IMR-90 (cell line): ENCODE measurements around the gene MICAL2. TPM values are rescaled to one million over a fixed set of nuclear protein-coding genes. Genes with fewer than 3 reads are reported as not detected.

Source experiments
- ATAC-seq: fragments of 200-7000 bp; cut with Tn5 transposase; 2 replicates; pipeline ENCODE4 v1.9.1; 2020; ENCODE audit warnings: low read depth, mild to moderate bottlenecking, moderate library complexity
- BruUV-seq: library from RNA; stranded (reverse); fragments of 400-500 nt; replicated peaks from 2 replicates; lab custom pipeline; 2021; lab: Mats Ljungman, UMichigan
- CTCF ChIA-PET: fragments of 300-600 bp; formaldehyde crosslinking; extraction: SDS; loops from one replicate; lab custom pipeline; 2021; ENCODE audit warnings: antibody characterized with exemption; lab: Yijun Ruan, JAX
- POLR2A ChIA-PET: fragments of 300-600 bp; sonication (Branson Sonifier 250); formaldehyde crosslinking; loops from one replicate; lab custom pipeline; 2022; ENCODE audit warnings: antibody characterized with exemption; ENCODE audit not compliant: unreplicated experiment; lab: Charles Lee
- DNase-seq: peaks from one replicate; pipeline ENCODE4 v3.0.0; 2013
- H2AFZ ChIP-seq: replicated peaks from 2 replicates; pipeline ENCODE3; 2013; ENCODE audit warnings: low read length, mild to moderate bottlenecking; ENCODE audit not compliant: poor library complexity
- H2AK5ac ChIP-seq: 2 replicates; pipeline ENCODE4 v1.6.1; 2013; ENCODE audit warnings: low read depth, low read length, inconsistent platforms
- H2AK9ac ChIP-seq: replicated peaks from 2 replicates; pipeline ENCODE3; 2013; ENCODE audit warnings: mild to moderate bottlenecking, low read depth, low read length, moderate library complexity; ENCODE audit not compliant: poor library complexity
- H2BK120ac ChIP-seq: 2 replicates; pipeline ENCODE4 v1.6.1; 2013; ENCODE audit warnings: low read depth, low read length, inconsistent platforms
- H2BK15ac ChIP-seq: 3 replicates; pipeline ENCODE4 v1.6.1; 2013; ENCODE audit warnings: low read depth, low read length, inconsistent platforms
- H2BK20ac ChIP-seq: 2 replicates; pipeline ENCODE4 v1.6.1; 2013; ENCODE audit warnings: low read depth, mild to moderate bottlenecking, inconsistent platforms, low read length, moderate library complexity
- H2BK5ac ChIP-seq: 2 replicates; pipeline ENCODE4 v1.6.1; 2013; ENCODE audit warnings: mild to moderate bottlenecking, low read depth, low read length, inconsistent platforms; ENCODE audit not compliant: poor library complexity, severe bottlenecking
- H3K14ac ChIP-seq: replicated peaks from 2 replicates; pipeline ENCODE4 v1.6.1; 2013; ENCODE audit warnings: low read depth, low read length, inconsistent platforms
- H3K18ac ChIP-seq: 2 replicates; pipeline ENCODE4 v1.6.1; 2013; ENCODE audit warnings: low read depth, low read length, control low read depth
- H3K23ac ChIP-seq: 2 replicates; pipeline ENCODE4 v1.6.1; 2013; ENCODE audit warnings: low read depth, low read length, inconsistent platforms
- H3K27ac ChIP-seq: 2 replicates; pipeline ENCODE4 v1.5.1; 2013; ENCODE audit warnings: mild to moderate bottlenecking, control low read depth, low read length; ENCODE audit not compliant: insufficient read depth
- H3K27me3 ChIP-seq: 2 replicates; pipeline ENCODE4 v1.6.1; 2013; ENCODE audit warnings: low read length; ENCODE audit not compliant: control insufficient read depth, insufficient read depth
- H3K36me3 ChIP-seq: 2 replicates; pipeline ENCODE4 v1.6.1; 2013; ENCODE audit warnings: low read length, mixed read lengths; ENCODE audit not compliant: control insufficient read depth, insufficient read depth
- H3K4ac ChIP-seq: 2 replicates; pipeline ENCODE4 v1.6.1; 2013; ENCODE audit warnings: low read depth, low read length, inconsistent platforms
- H3K4me1 ChIP-seq: 2 replicates; pipeline ENCODE4 v1.6.1; 2013; ENCODE audit warnings: low read length, mixed read lengths; ENCODE audit not compliant: control insufficient read depth, insufficient read depth
- H3K4me2 ChIP-seq: 2 replicates; pipeline ENCODE4 v1.6.1; 2013; ENCODE audit warnings: low read depth, mild to moderate bottlenecking, control low read depth, low read length, moderate library complexity
- H3K4me3 ChIP-seq: 2 replicates; pipeline ENCODE4 v1.5.1; 2013; ENCODE audit warnings: low read depth, mild to moderate bottlenecking, control low read depth, low read length, moderate library complexity; ENCODE audit not compliant: insufficient read depth
- H3K56ac ChIP-seq: 2 replicates; pipeline ENCODE4 v1.6.1; 2013; ENCODE audit warnings: low read length, inconsistent platforms; ENCODE audit not compliant: insufficient read depth; ENCODE audit errors: extremely low read depth
- H3K79me1 ChIP-seq, 2 experiments: 2 replicates each; pipeline ENCODE4 v1.6.1; 2013; ENCODE audit warnings: low read length in 2 of 2, inconsistent platforms in 1 of 2, low read depth in 1 of 2
- H3K9ac ChIP-seq: 2 replicates; pipeline ENCODE4 v1.6.1; 2013; ENCODE audit warnings: low read depth, low read length, control low read depth
- H3K9me1 ChIP-seq: 2 replicates; pipeline ENCODE4 v1.6.1; 2013; ENCODE audit warnings: low read length, inconsistent platforms; ENCODE audit not compliant: insufficient read depth
- H3K9me3 ChIP-seq: 2 replicates; pipeline ENCODE4 v1.6.1; 2013; ENCODE audit warnings: low read length; ENCODE audit not compliant: control insufficient read depth, insufficient read depth
- H4K20me1 ChIP-seq: 2 replicates; pipeline ENCODE4 v1.6.1; 2013; ENCODE audit warnings: low read length, inconsistent platforms; ENCODE audit not compliant: insufficient read depth
- H4K5ac ChIP-seq: 2 replicates; pipeline ENCODE4 v1.6.1; 2013; ENCODE audit warnings: mild to moderate bottlenecking, low read depth, low read length, control low read depth
- H4K8ac ChIP-seq, 2 experiments: 2 replicates each; pipeline ENCODE4 v1.6.1; 2013; ENCODE audit warnings: low read depth in 2 of 2, low read length in 2 of 2, control low read depth in 1 of 2, inconsistent platforms in 1 of 2
- H4K91ac ChIP-seq: 2 replicates; pipeline ENCODE4 v1.6.1; 2013; ENCODE audit warnings: low read depth, low read length, inconsistent platforms; ENCODE audit not compliant: insufficient read depth
- CHD1 ChIP-seq: IDR thresholded peaks from 2 replicates; pipeline ENCODE4 v1.6.1; 2012; ENCODE audit warnings: low read depth, low read length, improper control_type of control experiment
- POLR2A ChIP-seq: IDR thresholded peaks from 2 replicates; pipeline ENCODE4 v1.6.1; 2012; ENCODE audit warnings: mild to moderate bottlenecking, low read depth, low read length
- RAD21 ChIP-seq: IDR thresholded peaks from 2 replicates; pipeline ENCODE4 v1.6.1; 2012; ENCODE audit warnings: low read length, improper control_type of control experiment
- SMC3 ChIP-seq: fragments of 150-350 bp; IDR thresholded peaks from 2 replicates; pipeline ENCODE4 v1.6.1; 2016; ENCODE audit warnings: low read depth, mild to moderate bottlenecking, antibody characterized with exemption, low read length, moderate library complexity
- WGBS, 2 experiments: methylation state at CpG; one replicate each; pipeline versions ENCODE4 v1.1.5 to v1.1.7; 2013; ENCODE audit warnings: missing lambda C conversion rate in 2 of 2; ENCODE audit not compliant: insufficient read length in 1 of 2; ENCODE audit errors: extremely low coverage in 2 of 2; 5-methylcytosine and 5-hydroxymethylcytosine counted together
- dilution Hi-C: fragments of 300-500 bp; cut with HindIII; formaldehyde crosslinking; loops from one replicate; pipeline ENCODE4 v1.14.3; 2018; ENCODE audit warnings: low sequenced_read_pairs; ENCODE audit not compliant: unreplicated experiment
- in situ Hi-C: fragments of 300-500 bp; cut with MboI; formaldehyde crosslinking; loops from 3 replicates; pipeline ENCODE4 v1.14.3; 2019; ENCODE audit warnings: low sequenced_read_pairs, inconsistent platforms, mixed read lengths
- intact Hi-C: fragments of 100-400 bp; cut with micrococcal nuclease; formaldehyde crosslinking; loops from 2 replicates; pipeline ENCODE4 v1.10.0; 2022
- polyA plus RNA-seq, 3 experiments: library from polyadenylated mRNA; depleted of rRNA; stranded (reverse); fragments of >200 nt; gene quantifications; 2 replicates each; pipeline ENCODE4 v1.2.3, GENCODE V29; 2012; ENCODE audit warnings: low replicate concordance in 1 of 3
- total RNA-seq: library from RNA; depleted of rRNA; stranded (reverse); fragments of >200 nt; gene quantifications from 2 replicates; pipeline ENCODE4 v1.2.3, GENCODE V29; 2012
- TF ChIP-seq, protein P1 (sequence below): fragments of 150-350 bp; IDR thresholded peaks from 2 replicates; pipeline ENCODE4 v1.6.1; 2017; ENCODE audit warnings: mild to moderate bottlenecking, antibody characterized with exemption, low read length, low read depth

MICAL2 gene
- total and polyA plus RNA-seq, 2 of the 4 experiments (the other 2 are of a cell fraction), result 170 to 336 TPM

DNA sequence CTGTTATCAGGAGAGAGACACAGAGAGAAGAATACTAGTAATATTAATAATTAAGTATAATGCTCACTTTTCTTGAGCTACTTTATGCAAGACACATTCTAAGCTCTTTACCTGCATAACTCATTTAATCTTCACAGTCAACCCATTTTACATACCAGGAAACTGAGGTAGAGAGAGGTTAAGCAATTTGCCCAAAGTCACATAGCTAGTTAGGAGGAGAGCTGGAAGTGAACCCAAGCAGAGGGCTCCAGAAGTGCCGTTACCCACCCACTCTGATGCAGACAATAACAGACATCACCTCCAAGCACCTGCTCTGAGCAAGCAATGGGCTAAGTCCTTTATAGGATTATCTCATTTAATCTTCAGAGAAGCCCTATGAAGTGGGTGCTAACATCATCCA is 24.8 kb downstream of the MICAL2 start:
- no CpG with 5 or more reads among the region's 1 CpG for WGBS, 2 experiments
- H3K27me3 ChIP-seq, result no peaks in the 10 kb centered on the region
- POLR2A ChIA-PET, result interaction anchor here (0.9 kb wide), 1 partner anchor 10 kb away, joined by 3 read pairs; no protein-coding TSS in a partner anchor
- ATAC-seq (no peak), DNase-seq (no peak)
- CTCF ChIA-PET, result interaction anchor here (1.3 kb wide), 1 partner anchor 16 kb away, joined by 3 read pairs; no protein-coding TSS in a partner anchor
- no peak overlapping the region for H2AK9ac ChIP-seq
- H3K23ac ChIP-seq, result no peak overlapping the region
- peaks cover 39% of the 10 kb centered on the region for H3K4me1 ChIP-seq
- no peak overlapping the region for H2BK120ac ChIP-seq
- H3K36me3 ChIP-seq, result no peaks in the 10 kb centered on the region; the same call in 1 of the 2 replicates
- no peak overlapping the region for H2AK5ac ChIP-seq
- H2BK15ac ChIP-seq, result no peak overlapping the region
- H3K4me3 ChIP-seq, result no peak overlapping the region
- H3K18ac ChIP-seq, result no peak overlapping the region
- H2BK5ac ChIP-seq, result no peak overlapping the region
- no peak overlapping the region for H3K27ac ChIP-seq
- in situ Hi-C loops, result no loop called here
- no peak overlapping the region for H3K14ac ChIP-seq
- H3K9me3 ChIP-seq, result no peaks in the 10 kb centered on the region
- dilution Hi-C loops, result no loop called here
- H4K8ac ChIP-seq, result no peak overlapping the region
- no TSS peak for BruUV-seq
- no peak overlapping the region for H2BK20ac ChIP-seq
- peaks cover 16 to 91% of the 10 kb centered on the region in 2 experiments for H3K79me1 ChIP-seq
- H2AFZ ChIP-seq, result no peak overlapping the region
- no peak overlapping the region for H3K4ac ChIP-seq
- H4K91ac ChIP-seq, result no peak overlapping the region
- TF ChIP-seq CHD1 (no peak), RAD21 (no peak), SMC3 (no peak), POLR2A (no peak)
- TF ChIP-seq, protein P1, sequence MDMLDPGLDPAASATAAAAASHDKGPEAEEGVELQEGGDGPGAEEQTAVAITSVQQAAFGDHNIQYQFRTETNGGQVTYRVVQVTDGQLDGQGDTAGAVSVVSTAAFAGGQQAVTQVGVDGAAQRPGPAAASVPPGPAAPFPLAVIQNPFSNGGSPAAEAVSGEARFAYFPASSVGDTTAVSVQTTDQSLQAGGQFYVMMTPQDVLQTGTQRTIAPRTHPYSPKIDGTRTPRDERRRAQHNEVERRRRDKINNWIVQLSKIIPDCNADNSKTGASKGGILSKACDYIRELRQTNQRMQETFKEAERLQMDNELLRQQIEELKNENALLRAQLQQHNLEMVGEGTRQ, result no peak
- intact Hi-C loops, result no loop called here
- H3K9me1 ChIP-seq, result peaks cover 61% of the 10 kb centered on the region
- H3K4me2 ChIP-seq, result no peak overlapping the region
- H3K9ac ChIP-seq, result no peak overlapping the region
- H4K20me1 ChIP-seq, result peaks cover 80% of the 10 kb centered on the region
- no peak overlapping the region for H3K56ac ChIP-seq
- no peak overlapping the region for H4K5ac ChIP-seq
